Measurements from ENCODE around the gene RPL35.

Gene RPL35

GRCh38 chr9:124818431-124819281 is 43.1 kb downstream of the RPL35 start:
- DNase-seq (ENCODE audit: low spot score): peak; percentile 90

- DNase-seq (ENCODE audit: low spot score): no peak
These were observed 46.2 kb downstream of the RPL35 start for GRCh38 chr9:124815601-124816000.

GRCh38 chr9:124814164-124814535 is 47.6 kb downstream of the RPL35 start:
- no peak for DNase-seq (ENCODE audit: low spot score)

GRCh38 chr9:124813501-124814163 is 48.1 kb downstream of the RPL35 start:
- DNase-seq (ENCODE audit: low spot score): no peak

GRCh38 chr9:124813041-124813440 is 48.7 kb downstream of the RPL35 start:
- DNase-seq (ENCODE audit: low spot score): no peak

- DNase-seq (ENCODE audit: low spot score): peak; percentile 72
These were observed 49.3 kb downstream of the RPL35 start for GRCh38 chr9:124812441-124812876.

- peak; percentile 86 for DNase-seq (ENCODE audit: low spot score)
These were observed 50.9 kb downstream of the RPL35 start for GRCh38 chr9:124810663-124811355.

GRCh38 chr9:124809741-124810500 is 51.8 kb downstream of the RPL35 start:
- no peak for DNase-seq (ENCODE audit: low spot score)

GRCh38 chr9:124809211-124809610 is 52.5 kb downstream of the RPL35 start:
- no peak for DNase-seq (ENCODE audit: low spot score)

- DNase-seq (ENCODE audit: low spot score): no peak
These were observed 53.4 kb downstream of the RPL35 start for GRCh38 chr9:124808246-124808956.
